Measurements from ENCODE around the gene CACNG6. TPM values are rescaled to one million over a fixed set of nuclear protein-coding genes. Genes with fewer than 3 reads are reported as not detected.

The CACNG6 gene
- total RNA-seq, 1 donor from 2014 or later: 0.21 TPM

DNA sequence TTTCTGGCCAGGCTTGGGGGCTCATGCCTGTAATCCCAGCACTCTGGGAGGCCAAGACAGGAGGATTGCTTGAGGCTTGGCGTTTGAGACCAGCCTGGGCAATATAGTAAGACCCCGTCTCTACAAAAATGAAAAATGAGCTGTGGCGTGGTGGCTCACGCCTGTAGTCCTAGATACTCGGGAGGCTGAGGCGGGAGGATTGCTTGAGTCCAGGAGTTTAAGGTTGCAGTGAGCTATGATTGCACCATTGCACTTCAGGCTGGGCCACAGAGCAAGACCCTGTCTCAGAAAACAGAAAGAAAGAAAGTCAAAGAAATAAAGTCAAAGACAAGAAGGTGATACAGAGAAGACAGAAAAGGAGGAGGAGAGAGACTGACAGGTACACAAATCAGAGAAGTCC, 2.5 kb upstream of the CACNG6 start:
- Mint-ChIP-seq H3K36me3 (ENCODE audit: low read depth, unreplicated experiment) (peaks cover 5% of the 10 kb centered on the region), H3K27me3 (ENCODE audit: unreplicated experiment) (peaks cover 8% of the 10 kb centered on the region), H3K4me1 (ENCODE audit: unreplicated experiment) (peaks cover 8% of the 10 kb centered on the region), H3K27ac (ENCODE audit: unreplicated experiment) (no peak overlapping the region), H3K9me3 (ENCODE audit: unreplicated experiment) (no peaks in the 10 kb centered on the region), H3K4me3 (ENCODE audit: unreplicated experiment) (no peak overlapping the region)
- no peak for DNase-seq (ENCODE audit: low spot score)
- TF ChIP-seq, protein P1, sequence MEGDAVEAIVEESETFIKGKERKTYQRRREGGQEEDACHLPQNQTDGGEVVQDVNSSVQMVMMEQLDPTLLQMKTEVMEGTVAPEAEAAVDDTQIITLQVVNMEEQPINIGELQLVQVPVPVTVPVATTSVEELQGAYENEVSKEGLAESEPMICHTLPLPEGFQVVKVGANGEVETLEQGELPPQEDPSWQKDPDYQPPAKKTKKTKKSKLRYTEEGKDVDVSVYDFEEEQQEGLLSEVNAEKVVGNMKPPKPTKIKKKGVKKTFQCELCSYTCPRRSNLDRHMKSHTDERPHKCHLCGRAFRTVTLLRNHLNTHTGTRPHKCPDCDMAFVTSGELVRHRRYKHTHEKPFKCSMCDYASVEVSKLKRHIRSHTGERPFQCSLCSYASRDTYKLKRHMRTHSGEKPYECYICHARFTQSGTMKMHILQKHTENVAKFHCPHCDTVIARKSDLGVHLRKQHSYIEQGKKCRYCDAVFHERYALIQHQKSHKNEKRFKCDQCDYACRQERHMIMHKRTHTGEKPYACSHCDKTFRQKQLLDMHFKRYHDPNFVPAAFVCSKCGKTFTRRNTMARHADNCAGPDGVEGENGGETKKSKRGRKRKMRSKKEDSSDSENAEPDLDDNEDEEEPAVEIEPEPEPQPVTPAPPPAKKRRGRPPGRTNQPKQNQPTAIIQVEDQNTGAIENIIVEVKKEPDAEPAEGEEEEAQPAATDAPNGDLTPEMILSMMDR (IDR thresholded peaks at IDR 0.05; ENCODE audit: unreplicated experiment): no peak

DNA sequence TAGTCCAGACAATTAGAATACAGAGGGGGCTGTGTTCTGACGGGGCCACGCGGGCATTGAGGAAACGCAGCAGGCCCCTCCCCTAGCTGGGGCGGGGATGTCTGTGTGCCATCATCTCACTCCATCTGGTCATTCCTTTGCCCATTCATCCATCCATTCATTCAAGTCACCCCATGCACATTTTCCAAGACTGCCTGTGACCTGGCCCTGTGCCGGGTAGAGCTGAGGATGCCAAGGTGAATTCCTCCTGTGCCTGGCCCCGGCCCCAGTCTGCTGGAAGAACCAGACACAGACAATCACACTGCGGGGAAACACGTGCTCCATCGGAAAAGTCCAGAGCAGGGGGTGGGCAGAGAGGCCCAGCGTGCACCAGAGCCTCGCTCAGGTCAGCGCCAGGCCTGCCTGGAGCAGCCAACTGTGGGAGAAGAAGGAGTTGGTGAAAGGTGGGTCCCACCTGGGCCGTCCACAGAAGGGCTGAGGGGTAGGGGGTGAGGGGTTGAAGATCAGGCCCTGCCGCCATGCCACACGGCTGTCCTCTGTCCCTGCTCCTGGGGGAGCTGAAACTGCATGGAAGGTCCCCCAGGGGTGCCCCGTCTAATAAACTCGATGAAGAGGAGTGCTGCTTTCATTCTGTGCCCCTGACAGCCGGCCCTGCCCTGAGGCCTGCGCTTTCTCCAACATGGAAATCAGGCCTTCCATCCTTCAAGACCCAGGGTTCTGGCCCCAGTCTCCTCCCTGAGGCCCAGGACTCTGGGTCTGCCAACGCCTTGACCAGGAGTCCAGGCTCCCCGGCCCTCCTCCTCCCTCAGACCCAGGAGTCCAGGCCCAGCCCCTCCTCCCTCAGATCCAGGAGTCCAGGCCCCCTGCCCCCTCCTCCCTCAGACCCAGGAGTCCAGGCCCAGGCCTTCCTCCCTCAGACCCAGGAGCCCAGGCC, 1.6 kb upstream of the CACNG6 start:
- peaks cover 13% of the 10 kb centered on the region for H3K4me1 Mint-ChIP-seq (ENCODE audit: unreplicated experiment)
- no peaks in the 10 kb centered on the region for H3K9me3 Mint-ChIP-seq (ENCODE audit: unreplicated experiment)
- no peak for DNase-seq (ENCODE audit: low spot score)
- peaks cover 13% of the 10 kb centered on the region for H3K27me3 Mint-ChIP-seq (ENCODE audit: unreplicated experiment)
- no peak overlapping the region for H3K4me3 Mint-ChIP-seq (ENCODE audit: unreplicated experiment)
- TF ChIP-seq, protein P1 (IDR thresholded peaks at IDR 0.05; ENCODE audit: unreplicated experiment): no peak
- H3K27ac Mint-ChIP-seq (ENCODE audit: unreplicated experiment): no peak overlapping the region
- H3K36me3 Mint-ChIP-seq (ENCODE audit: low read depth, unreplicated experiment): peaks cover 5% of the 10 kb centered on the region

GRCh38 chr19:53992211-53992610, 774 bp downstream of the CACNG6 start:
- Mint-ChIP-seq H3K27me3 (ENCODE audit: unreplicated experiment) (peaks cover 13% of the 10 kb centered on the region), H3K4me3 (ENCODE audit: unreplicated experiment) (no peak overlapping the region), H3K36me3 (ENCODE audit: low read depth, unreplicated experiment) (peaks cover 5% of the 10 kb centered on the region), H3K9me3 (ENCODE audit: unreplicated experiment) (no peaks in the 10 kb centered on the region), H3K4me1 (ENCODE audit: unreplicated experiment) (peaks cover 13% of the 10 kb centered on the region), H3K27ac (ENCODE audit: unreplicated experiment) (no peak overlapping the region)
- TF ChIP-seq, protein P1 (IDR thresholded peaks at IDR 0.05; ENCODE audit: unreplicated experiment): no peak
- no peak for DNase-seq (ENCODE audit: low spot score)

DNA sequence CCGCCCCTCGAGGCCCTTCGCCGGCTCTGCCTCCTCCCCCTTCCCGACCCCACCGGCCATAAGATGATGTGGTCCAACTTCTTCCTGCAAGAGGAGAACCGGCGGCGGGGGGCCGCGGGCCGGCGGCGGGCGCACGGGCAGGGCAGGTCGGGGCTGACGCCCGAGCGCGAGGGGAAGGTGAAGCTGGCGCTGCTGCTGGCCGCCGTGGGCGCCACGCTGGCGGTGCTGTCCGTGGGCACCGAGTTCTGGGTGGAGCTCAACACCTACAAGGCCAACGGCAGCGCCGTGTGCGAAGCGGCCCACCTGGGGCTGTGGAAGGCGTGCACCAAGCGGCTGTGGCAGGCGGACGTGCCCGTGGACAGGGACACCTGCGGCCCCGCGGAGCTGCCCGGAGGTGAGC, 1.4 kb downstream of the CACNG6 start:
- Mint-ChIP-seq H3K4me3 (ENCODE audit: unreplicated experiment) (no peak overlapping the region), H3K27ac (ENCODE audit: unreplicated experiment) (no peak overlapping the region), H3K4me1 (ENCODE audit: unreplicated experiment) (peaks cover 13% of the 10 kb centered on the region), H3K9me3 (ENCODE audit: unreplicated experiment) (no peaks in the 10 kb centered on the region), H3K36me3 (ENCODE audit: low read depth, unreplicated experiment) (peaks cover 5% of the 10 kb centered on the region), H3K27me3 (ENCODE audit: unreplicated experiment) (peaks cover 13% of the 10 kb centered on the region)
- TF ChIP-seq, protein P1 (IDR thresholded peaks at IDR 0.05; ENCODE audit: unreplicated experiment): no peak
- no peak for DNase-seq (ENCODE audit: low spot score)

DNA sequence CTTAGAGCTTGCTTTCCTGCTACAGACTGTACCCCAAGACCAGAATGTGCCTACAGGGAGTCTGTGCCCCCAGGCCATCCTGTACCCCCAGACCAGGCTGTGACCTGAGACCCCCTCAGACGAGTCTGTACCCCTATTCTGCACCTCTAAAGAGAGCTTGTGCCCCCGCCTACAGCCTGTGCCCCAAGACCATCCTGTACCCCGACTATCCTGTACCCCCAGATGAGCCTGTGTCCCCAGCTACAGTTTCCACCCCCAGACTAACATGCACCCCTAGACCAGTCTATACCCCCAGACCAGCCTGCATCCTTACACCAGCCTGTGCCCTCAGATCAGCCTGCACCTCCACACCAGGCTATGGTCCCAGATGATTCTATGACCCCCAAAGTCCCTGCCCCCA, 2.0 kb downstream of the CACNG6 start:
- no peak overlapping the region for H3K27ac Mint-ChIP-seq (ENCODE audit: unreplicated experiment)
- H3K27me3 Mint-ChIP-seq (ENCODE audit: unreplicated experiment): peaks cover 13% of the 10 kb centered on the region
- H3K36me3 Mint-ChIP-seq (ENCODE audit: low read depth, unreplicated experiment): peaks cover 5% of the 10 kb centered on the region
- no peak for DNase-seq (ENCODE audit: low spot score)
- peaks cover 13% of the 10 kb centered on the region for H3K4me1 Mint-ChIP-seq (ENCODE audit: unreplicated experiment)
- peak overlapping the region; percentile 69 for H3K4me3 Mint-ChIP-seq (ENCODE audit: unreplicated experiment)
- TF ChIP-seq, protein P1 (IDR thresholded peaks at IDR 0.05; ENCODE audit: unreplicated experiment): no peak
- no peaks in the 10 kb centered on the region for H3K9me3 Mint-ChIP-seq (ENCODE audit: unreplicated experiment)

All from endothelial cell (in vitro differentiated cells).